ENCODE data around the gene PTGES3. TPM values are rescaled to one million over a fixed set of nuclear protein-coding genes. Genes with fewer than 3 reads are reported as not detected.
"Not testable (repeated sequence)": the region's sequence is repeated elsewhere in the genome, so short reads cannot be mapped to it uniquely, and the experiment has no call there.

PTGES3 gene
- total RNA-seq, 3 donors from 2014 or later (not counting 1 experiment from before 2014, with no cell fraction given), result 79.2 to 93.8 (median 93.4) TPM

DNA sequence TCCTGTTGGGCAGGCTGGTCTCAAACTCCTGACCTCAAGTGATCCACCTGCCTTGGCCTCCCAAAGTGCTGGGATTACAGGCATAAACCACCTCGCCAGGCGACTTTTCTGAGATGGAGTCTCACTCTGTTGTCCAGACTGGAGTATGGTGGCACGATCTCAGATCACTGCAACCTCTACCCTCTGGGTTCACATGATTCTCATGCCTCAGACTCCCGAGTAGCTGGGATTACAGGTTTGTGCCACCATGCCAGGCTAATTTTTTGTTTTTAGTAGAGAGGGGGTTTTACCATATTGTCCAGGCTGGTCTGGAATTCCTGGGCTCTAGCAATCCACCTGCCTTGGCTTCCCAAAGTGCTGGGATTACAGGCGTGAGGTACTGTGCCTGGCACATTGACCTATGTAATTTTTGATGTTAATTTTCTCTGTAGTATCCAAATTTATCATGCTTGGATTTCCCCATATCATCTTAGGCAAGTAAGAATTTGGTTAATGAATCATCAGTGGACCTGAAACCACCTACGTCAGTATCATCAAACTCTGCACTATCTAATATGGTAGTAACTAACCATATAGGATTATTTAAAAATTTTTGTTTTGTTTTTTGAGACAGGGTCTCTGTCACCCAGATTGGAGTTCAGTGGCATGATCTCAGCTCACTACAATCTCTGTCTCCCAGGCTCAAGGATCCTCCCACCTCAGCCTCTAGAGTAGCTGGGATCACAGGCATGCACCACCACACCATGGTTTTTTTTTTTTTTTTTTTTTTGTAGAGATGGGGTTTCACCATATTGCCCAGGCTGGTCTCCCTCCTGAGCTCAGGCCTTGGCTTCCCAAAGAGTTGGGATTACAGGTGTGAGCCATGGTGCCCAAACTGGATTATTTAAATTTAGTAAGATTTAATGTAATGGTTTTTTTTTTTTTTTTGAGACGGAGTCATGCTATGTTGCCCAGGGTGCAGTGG, 30.4 kb downstream of the PTGES3 start:
- Histone ChIP-seq H3K27me3 (ENCODE audit: control insufficient read depth, insufficient read depth, low read length) (no peaks in the 10 kb centered on the region), H3K9me3 (ENCODE audit: control insufficient read depth, insufficient read depth, low read length) (peaks cover 12% of the 10 kb centered on the region), H3K4me3 (ENCODE audit: low read length) (no peak overlapping the region), H3K27ac (ENCODE audit: low read length) (no peak overlapping the region), H3K4me1 (ENCODE audit: control insufficient read depth, insufficient read depth, low read length) (no peaks in the 10 kb centered on the region), H3K36me3 (ENCODE audit: control insufficient read depth, insufficient read depth, low read length) (no peaks in the 10 kb centered on the region)
- Mint-ChIP-seq H3K9me3 (peaks cover 0 to 6% of the 10 kb centered on the region in 2 donors), H3K27me3 (ENCODE audit: low read depth in 2 of 2) (no peaks in the 10 kb centered on the region), H3K4me1 (no peaks in the 10 kb centered on the region), H3K4me3 (no peak overlapping the region), H3K36me3 (peaks cover 7% of the 10 kb centered on the region), H3K27ac (no peak overlapping the region)
- 79% methylated on average over 5 of the region's 7 CpGs for WGBS (ENCODE audit: insufficient coverage)
- no peak for TF ChIP-seq CTCF (IDR thresholded peaks at IDR 0.05)
- ATAC-seq (no peak), DNase-seq (no peak)
- intact Hi-C loops (cut with micrococcal nuclease), result no loop called here

GRCh38 chr12:56653781-56654180, 34.3 kb downstream of the PTGES3 start:
- H3K4me3 Mint-ChIP-seq; DNase-seq; H3K4me1 ChIP-seq (ENCODE audit: control insufficient read depth, insufficient read depth, low read length); H3K36me3 Mint-ChIP-seq; H3K9me3 Mint-ChIP-seq; ATAC-seq; H3K27me3 Mint-ChIP-seq (ENCODE audit: low read depth in 2 of 2); H3K27ac Mint-ChIP-seq; H3K4me1 Mint-ChIP-seq; H3K36me3 ChIP-seq (ENCODE audit: control insufficient read depth, insufficient read depth, low read length); H3K4me3 ChIP-seq (ENCODE audit: low read length); H3K27me3 ChIP-seq (ENCODE audit: control insufficient read depth, insufficient read depth, low read length); intact Hi-C loops (cut with micrococcal nuclease); H3K27ac ChIP-seq (ENCODE audit: low read length): not testable (repeated sequence)
- WGBS (ENCODE audit: insufficient coverage), result 92% methylated on average over 5 of the region's 5 CpGs
- H3K9me3 ChIP-seq (ENCODE audit: control insufficient read depth, insufficient read depth, low read length), result peaks cover 12% of the 10 kb centered on the region

GRCh38 chr12:56648023-56648422, 40.1 kb downstream of the PTGES3 start:
- not testable (repeated sequence) for ATAC-seq
- 97% methylated on average over 9 of the region's 9 CpGs for whole genome bisulfite sequencing (ENCODE audit: insufficient coverage)

GRCh38 chr12:56645717-56646446, 42.2 kb downstream of the PTGES3 start, which contains the start of gene ATP5F1B:
TSS of gene ATP5F1B (minus strand) at chr12:56645984. CDS start at chr12:56645963, 21 bp downstream.
- Mint-ChIP-seq H3K9me3 (no peaks in the 10 kb centered on the region), H3K27ac (peak within 1 kb of the TSS; percentile 92 to 97), H3K27me3 (ENCODE audit: low read depth in 2 of 2) (no peaks in the 10 kb centered on the region), H3K36me3 (peaks cover 13% of the 10 kb centered on the region), H3K4me3 (peak within 1 kb of the TSS; percentile 96), H3K4me1 (peaks cover 27 to 28% of the 10 kb centered on the region in 2 donors)
- under 1% methylated on average over 39 of the region's 39 CpGs for WGBS (ENCODE audit: insufficient coverage)
- peaks cover 18% of the 10 kb centered on the region for H3K4me1 ChIP-seq (ENCODE audit: control insufficient read depth, insufficient read depth, low read length)
- H3K27me3 ChIP-seq (ENCODE audit: control insufficient read depth, insufficient read depth, low read length), result no peaks in the 10 kb centered on the region
- ATAC-seq (peak; percentile 96 to 99 (median 96)), DNase-seq (peak; percentile 84 to 97)
- H3K27ac ChIP-seq (ENCODE audit: low read length), result peak within 1 kb of the TSS; percentile 91
- intact Hi-C loops (cut with micrococcal nuclease), result loop anchor here (1.0 kb wide), 4 partner anchors 10 to 106 kb away; partner anchors contain the start of genes NACA and PRIM1
- no peak for TF ChIP-seq CTCF (IDR thresholded peaks at IDR 0.05)
- peaks cover 32% of the 10 kb centered on the region for H3K36me3 ChIP-seq (ENCODE audit: control insufficient read depth, insufficient read depth, low read length)
- H3K9me3 ChIP-seq (ENCODE audit: control insufficient read depth, insufficient read depth, low read length), result no peaks in the 10 kb centered on the region
- H3K4me3 ChIP-seq (ENCODE audit: low read length), result peak within 1 kb of the TSS; percentile 98

More at GRCh38 chr12:56648023-56648422, 40.1 kb downstream of the PTGES3 start:
- H3K9me3 ChIP-seq (ENCODE audit: control insufficient read depth, insufficient read depth, low read length); H3K27ac ChIP-seq (ENCODE audit: low read length); H3K27me3 ChIP-seq (ENCODE audit: control insufficient read depth, insufficient read depth, low read length); H3K27me3 Mint-ChIP-seq (ENCODE audit: low read depth in 2 of 2); H3K4me3 Mint-ChIP-seq; intact Hi-C loops (cut with micrococcal nuclease); H3K4me3 ChIP-seq (ENCODE audit: low read length); DNase-seq; H3K27ac Mint-ChIP-seq; H3K9me3 Mint-ChIP-seq: not testable (repeated sequence)
- Mint-ChIP-seq H3K4me1 (peaks cover 27 to 28% of the 10 kb centered on the region in 2 donors), H3K36me3 (peaks cover 10% of the 10 kb centered on the region)
- peaks cover 11% of the 10 kb centered on the region for H3K36me3 ChIP-seq (ENCODE audit: control insufficient read depth, insufficient read depth, low read length)
- H3K4me1 ChIP-seq (ENCODE audit: control insufficient read depth, insufficient read depth, low read length), result peaks cover 18% of the 10 kb centered on the region

Data from natural killer cell (primary cell).